ENCODE measurements around the gene MTA1.

MTA1 gene

GRCh38 chr14:105490267-105490571, 70.6 kb downstream of the MTA1 start:
- DNase-seq, result no peak

GRCh38 chr14:105490572-105491365, 71.1 kb downstream of the MTA1 start, which contains the start of gene TEDC1:
Gene TEDC1, plus strand, starts transcription at chr14:105491246. Its CDS starts 130 bp downstream, at chr14:105491376.
- DNase-seq, result peak; percentile 97

DNA sequence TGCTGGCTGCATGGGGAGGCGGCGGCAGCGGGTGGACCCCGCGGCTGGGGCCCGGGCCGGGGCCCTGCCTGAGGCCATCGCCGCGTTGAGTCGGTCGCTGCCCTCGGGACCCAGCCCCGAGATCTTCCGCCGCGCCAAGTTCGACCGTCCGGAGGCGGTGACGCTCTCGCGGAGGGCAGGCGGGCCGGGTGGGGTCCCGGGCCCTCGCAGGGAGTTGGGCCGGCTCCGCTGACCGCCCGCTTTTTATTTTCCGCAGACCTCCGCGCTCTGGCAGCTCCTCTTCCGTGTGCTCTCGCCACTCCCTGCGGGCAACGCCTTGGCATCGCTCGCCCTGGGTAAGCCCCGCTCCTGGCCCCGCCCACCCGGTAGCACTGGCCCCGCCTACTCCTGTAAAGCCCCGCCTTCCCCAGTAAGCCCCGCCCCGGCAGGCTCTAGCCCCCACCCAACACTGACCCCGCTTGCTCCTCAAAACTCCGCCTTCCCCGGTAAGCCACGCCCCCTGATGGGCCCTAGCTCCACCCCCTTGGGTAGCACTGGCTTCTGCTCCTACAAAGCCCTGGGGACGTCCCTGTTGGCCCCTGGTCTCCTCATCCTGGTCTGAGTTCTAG, 71.8 kb downstream of the MTA1 start:
- peak; percentile 93 for DNase-seq

GRCh38 chr14:105492031-105492970, 72.7 kb downstream of the MTA1 start:
- DNase-seq, result no peak

DNA sequence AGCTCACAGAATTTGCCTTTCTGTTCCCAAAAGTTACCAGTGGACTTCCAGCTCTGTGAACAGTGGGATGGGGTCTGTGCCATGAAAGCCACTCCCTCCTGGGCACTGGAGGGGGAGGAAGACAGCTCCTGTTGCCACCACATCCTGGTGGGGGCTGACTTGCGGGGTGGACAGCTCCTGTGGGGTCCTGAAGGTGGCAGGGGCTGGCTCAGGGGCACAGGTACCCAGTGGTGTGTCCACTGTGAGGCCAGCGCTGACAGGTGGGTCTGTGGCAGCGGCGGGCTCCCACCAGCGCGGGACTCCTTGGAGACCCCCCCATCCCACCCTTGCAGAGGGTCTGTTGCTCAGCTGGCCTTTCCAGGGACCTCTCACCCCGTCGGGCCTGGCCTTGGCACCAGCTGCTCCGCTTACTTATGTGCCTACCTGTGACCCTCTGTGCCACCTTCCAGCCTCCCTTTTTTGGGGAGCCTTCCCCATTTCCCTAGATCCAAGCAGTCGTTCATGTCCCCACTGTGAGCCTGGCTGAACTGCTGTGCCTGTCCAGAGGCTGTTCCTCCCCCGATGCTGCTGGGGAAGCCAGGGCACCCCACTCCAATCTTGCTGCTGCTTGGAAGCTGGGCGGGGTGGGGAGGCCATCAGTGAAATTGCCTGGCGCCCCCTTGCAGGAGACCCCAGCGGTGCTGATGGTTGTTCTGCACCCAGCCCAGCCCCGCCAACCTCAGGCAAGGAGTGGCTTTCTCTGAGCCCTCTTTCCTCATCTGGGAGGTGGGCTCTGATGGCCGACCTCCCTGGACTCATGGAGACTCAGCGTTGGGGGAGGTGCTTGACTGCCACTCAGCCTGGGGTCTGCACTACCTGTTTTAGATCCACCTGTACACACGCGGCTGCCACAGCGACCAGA, 73.6 kb downstream of the MTA1 start:
- DNase-seq, result no peak

GRCh38 chr14:105493921-105494605, 74.4 kb downstream of the MTA1 start:
- DNase-seq, result no peak

- DNase-seq, result no peak
Measured at GRCh38 chr14:105494606-105494929, 74.9 kb downstream of the MTA1 start.

GRCh38 chr14:105495101-105495989, 75.7 kb downstream of the MTA1 start:
- no peak for DNase-seq

DNA sequence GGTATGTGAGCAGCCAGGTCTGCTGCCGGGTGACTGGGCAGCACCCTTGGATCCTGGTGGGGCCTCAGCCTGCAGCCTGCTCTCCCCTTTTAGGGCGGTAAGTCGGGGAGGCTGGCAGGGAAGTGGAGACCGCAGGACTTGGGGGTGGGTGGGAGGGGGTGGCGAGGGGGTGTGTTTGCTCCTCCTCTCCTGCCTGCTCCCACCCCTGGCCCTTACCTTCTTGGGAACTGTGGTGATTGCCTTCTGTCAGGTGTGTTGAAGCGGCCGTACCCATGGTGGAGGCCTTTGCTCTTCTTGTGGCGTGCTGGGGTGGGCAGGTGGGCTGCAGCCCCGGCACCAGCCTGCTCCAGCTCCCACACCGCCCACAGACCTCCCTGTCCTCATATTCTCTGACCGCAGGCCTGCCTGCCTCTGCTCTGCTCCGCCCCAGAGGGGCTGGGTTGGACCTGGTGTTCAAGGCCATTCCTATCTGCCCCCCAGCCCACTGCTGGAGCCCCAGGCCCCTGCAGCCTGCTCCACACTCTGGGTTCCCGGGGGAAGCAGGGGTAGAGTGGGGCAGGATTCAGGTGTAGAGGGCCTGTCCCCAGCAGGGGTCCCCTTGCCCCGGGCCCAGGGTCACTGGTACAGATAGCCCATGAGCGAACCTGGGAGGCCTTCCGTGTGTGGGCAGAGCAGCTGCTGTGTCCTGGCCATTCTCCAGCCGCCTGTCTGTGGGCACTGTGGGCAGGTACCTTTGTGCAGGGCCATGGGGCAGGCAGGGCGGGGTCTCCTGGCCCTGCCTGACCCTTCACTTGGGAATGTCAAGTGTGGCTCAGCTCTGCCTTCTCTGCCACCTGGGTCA, 76.6 kb downstream of the MTA1 start:
- DNase-seq, result no peak

DNA sequence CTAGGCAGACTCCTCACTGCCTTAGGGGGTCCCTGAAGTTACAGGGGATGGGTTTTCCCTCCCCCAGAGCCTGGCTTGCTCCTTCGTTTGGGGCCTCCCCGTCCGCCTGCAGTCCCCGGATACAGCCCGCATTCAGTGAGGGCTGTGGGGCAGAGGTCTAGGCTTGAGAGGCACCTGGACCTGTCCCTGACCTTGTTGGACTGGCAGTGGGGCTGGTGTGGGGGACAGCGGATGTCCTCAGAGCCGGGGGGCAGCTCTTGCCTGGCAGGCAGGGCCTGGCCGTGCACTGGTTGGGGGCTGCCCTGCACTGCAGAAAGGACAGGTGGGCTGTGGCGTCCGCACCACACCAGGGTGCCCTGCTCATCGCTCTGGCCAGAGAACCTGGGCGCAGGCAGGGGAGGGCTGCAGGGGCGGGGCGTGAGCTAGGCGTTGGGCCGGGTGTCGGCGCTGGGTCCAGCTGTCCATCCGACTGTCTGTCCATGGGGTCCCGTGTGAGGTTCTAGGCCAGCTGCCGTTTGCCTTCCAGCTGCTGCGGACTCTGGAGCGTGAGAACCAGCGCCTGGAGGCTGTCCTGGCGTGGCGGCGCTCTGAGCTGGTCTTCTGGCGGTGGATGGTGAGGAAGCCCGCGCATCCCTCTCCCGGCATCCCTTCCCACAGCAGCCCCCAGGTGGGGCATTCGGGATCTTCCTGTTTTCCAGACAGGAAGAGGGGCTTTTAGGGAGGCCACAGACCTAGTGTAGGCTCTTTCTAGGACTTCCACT, 77.4 kb downstream of the MTA1 start:
- DNase-seq, result no peak

GRCh38 chr14:105497671-105498429, 78.2 kb downstream of the MTA1 start:
- no peak for DNase-seq

DNA sequence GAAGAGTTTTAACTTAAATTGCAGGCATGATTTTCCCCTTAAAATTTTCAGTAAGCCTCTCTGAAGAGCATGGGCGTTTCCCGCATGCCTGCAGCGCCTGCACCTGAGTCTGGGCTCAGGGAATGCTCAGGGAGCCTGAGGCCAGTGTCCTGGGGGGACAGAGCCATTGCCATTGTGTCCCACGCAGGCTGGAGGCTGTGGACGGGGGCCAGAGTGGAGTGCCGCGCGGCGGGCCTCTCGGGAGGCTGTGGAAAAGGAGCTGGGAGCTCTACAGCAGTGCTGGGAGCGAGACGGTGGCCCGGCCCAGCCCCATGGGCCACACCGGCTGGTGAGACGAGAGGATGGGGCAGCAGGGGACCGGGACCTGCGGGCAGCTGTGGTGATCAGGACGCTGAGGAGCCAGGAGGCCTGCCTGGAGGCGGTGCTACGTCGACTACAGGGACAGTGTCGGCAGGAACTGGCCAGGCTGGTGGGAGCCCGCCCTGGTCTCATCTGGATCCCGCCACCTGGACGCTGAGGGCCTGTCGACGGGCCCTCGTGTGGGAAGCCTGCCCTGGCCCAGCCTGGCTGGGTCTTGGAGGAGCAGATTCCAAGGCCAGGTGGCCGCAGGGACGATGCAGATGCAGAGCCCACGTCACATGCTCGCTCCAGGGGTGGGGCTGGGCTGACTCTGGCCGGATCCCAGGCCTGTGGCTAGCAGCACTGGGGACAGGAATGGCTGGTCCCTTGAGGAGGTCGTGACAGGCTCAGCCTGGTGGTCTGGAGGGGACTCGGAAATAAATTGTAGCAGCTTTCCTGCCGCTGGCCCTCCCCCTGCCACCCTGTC, 79.0 kb downstream of the MTA1 start:
- DNase-seq, result no peak

GRCh38 chr14:105499256-105500035, 79.8 kb downstream of the MTA1 start:
- no peak for DNase-seq

- DNase-seq, result no peak
Measured at GRCh38 chr14:105500036-105500725, 80.6 kb downstream of the MTA1 start.

DNA sequence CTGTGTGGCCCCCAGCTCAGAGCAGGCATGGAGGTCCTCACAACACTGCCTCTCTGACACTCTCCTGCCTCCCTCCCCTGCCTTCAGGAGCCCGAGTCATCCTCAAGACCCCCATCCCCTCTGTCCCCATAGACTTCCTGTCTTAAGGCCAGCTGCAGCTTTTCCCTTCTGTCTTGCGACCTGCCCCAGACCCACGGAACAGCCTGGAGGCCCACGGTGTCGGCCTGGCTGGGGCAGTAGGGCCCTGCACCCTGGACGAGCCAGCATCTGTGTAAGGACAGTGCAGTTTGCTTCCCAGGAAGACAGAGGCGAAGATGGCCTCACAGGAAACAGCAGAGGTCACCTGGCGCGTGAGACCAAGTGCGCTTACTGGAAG, 81.1 kb downstream of the MTA1 start:
- DNase-seq, result no peak

Data from T-helper 9 cell (primary cell).